Memory B cell (primary cell): ENCODE measurements around the gene FHL1.

Experiments
- ATAC-seq: fragments of 150-1000 bp; cut with Tn5 transposase; 2 replicates; pipeline ENCODE4 v1.10.0; 2021; ENCODE audit warnings: low read depth, mild to moderate bottlenecking, moderate library complexity
- DNase-seq, 2 donors: peaks; one replicate each; pipeline ENCODE4 v3.0.0; 2022; ENCODE audit warnings: low spot score in 2 of 2
- H3K27ac Mint-ChIP-seq: one replicate; pipeline ENCODE4 v1.8.0; 2022; ENCODE audit warnings: mild to moderate bottlenecking, moderate library complexity, mixed read lengths
- H3K27me3 Mint-ChIP-seq: one replicate; pipeline ENCODE4 v1.8.0; 2022; ENCODE audit warnings: mixed read lengths
- H3K36me3 Mint-ChIP-seq: one replicate; pipeline ENCODE4 v1.8.0; 2022; ENCODE audit warnings: mild to moderate bottlenecking, mixed read lengths
- H3K4me1 Mint-ChIP-seq: one replicate; pipeline ENCODE4 v1.8.0; 2022; ENCODE audit warnings: mixed read lengths
- H3K4me3 Mint-ChIP-seq: one replicate; pipeline ENCODE4 v1.8.0; 2022; ENCODE audit warnings: mild to moderate bottlenecking, moderate library complexity, mixed read lengths
- H3K9me3 Mint-ChIP-seq: one replicate; pipeline ENCODE4 v1.8.0; 2022; ENCODE audit warnings: mixed read lengths

FHL1 gene

DNA sequence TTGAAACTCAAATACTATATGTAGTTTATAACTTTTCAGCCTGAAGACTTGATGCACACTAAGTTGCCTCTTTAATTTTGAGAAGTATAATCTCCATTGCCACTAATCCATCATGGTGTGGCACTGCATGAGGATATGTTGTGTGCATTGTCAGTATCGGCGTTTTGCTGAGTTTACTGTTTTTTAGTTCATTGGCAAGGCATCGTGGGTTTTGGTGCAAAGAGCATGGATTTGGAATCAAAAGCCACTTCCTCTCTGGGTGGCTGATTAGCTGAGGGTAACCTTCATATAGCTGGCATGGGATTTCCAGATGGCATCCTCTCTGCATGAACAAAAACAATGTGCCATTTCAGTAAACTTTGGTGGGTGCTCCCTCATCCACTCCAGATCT, 38.7 kb downstream of the FHL1 start:
- Mint-ChIP-seq H3K4me3 (no peak overlapping the region), H3K27ac (no peak overlapping the region), H3K9me3 (no peaks in the 10 kb centered on the region), H3K36me3 (peaks cover 2% of the 10 kb centered on the region), H3K27me3 (no peaks in the 10 kb centered on the region), H3K4me1 (no peaks in the 10 kb centered on the region)
- ATAC-seq (no peak), DNase-seq (no peak)

DNA sequence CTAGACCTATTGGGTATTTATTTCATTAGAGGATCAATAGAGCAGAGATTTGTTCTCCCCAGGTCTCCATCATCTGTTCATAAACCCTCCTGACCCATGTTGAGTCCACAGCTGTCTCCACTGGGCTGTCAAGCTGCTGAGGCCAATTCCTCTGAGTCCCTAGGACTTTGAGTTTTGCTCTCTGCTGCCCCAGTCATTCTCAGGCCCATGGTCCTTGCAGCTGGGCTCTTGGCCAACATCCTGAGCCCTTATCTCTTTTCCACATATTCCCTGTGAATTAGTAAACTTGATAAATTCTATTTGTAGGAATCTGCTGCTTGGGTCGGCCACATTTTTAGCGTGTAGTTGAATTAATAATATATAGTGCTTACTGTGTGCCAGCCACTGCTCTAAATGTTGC, 41.9 kb downstream of the FHL1 start:
- H3K4me3 Mint-ChIP-seq, result no peak overlapping the region
- no peak for ATAC-seq
- H3K4me1 Mint-ChIP-seq, result peaks cover 15% of the 10 kb centered on the region
- H3K27me3 Mint-ChIP-seq, result no peaks in the 10 kb centered on the region
- H3K27ac Mint-ChIP-seq, result no peak overlapping the region
- H3K36me3 Mint-ChIP-seq, result peaks cover 2% of the 10 kb centered on the region
- no peaks in the 10 kb centered on the region for H3K9me3 Mint-ChIP-seq
- DNase-seq, result no peak

DNA sequence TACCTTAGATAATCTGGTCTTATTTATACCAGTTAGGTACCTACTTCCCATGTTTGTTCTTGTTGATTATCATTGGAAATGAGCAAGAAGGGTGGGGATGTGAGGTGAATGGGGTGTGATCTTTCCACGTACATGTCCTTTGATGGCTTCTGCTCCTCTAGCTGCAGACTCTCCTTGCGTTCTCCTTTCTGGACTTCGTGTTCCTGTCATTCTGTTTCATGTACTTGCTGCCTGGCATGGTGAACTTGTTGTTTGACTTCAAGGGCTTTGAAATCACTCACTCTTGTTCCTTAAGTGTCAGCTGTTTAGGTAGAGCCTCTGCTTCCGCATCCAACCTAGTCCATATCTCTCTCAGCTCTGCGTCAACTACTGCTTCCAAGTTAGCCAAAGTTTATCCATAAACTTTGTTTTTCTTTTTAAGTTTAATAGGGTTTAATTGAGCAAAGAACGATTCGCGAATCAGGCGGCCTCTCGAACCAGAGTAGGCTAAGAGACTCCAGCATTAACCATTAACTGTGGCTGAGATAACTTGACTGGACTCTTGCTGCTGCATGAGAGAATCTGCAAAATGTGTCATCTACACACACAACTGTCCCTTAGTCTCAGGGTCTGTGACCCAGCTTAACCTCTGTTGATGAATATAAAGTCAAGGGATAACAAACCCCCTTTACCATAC, 42.8 kb downstream of the FHL1 start:
- H3K27ac Mint-ChIP-seq, result no peak overlapping the region
- H3K9me3 Mint-ChIP-seq, result no peaks in the 10 kb centered on the region
- no peak overlapping the region for H3K4me3 Mint-ChIP-seq
- no peaks in the 10 kb centered on the region for H3K27me3 Mint-ChIP-seq
- H3K4me1 Mint-ChIP-seq, result peaks cover 15% of the 10 kb centered on the region
- ATAC-seq (no peak), DNase-seq (no peak)
- H3K36me3 Mint-ChIP-seq, result peaks cover 2% of the 10 kb centered on the region

DNA sequence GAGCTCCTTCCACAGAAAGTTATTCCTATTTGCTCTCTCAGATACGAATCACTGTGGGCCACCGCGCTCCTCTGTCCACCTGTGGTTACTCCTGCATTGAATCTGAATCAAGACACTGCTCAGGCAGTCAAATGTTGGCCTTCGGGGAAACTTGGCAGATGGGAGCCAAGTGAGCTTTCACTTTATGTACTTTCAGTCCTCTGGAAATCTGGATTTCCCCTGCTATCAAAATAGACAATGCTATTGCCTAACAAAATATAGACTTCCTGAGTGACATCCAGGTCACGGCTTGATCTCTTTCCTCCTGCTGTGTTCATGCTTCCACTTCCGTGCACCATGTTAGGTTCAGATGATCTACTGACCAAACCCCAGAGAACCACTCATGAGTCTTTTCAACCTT, 43.8 kb downstream of the FHL1 start:
- Mint-ChIP-seq H3K27me3 (no peaks in the 10 kb centered on the region), H3K9me3 (no peaks in the 10 kb centered on the region), H3K27ac (no peak overlapping the region), H3K36me3 (peaks cover 2% of the 10 kb centered on the region), H3K4me1 (peaks cover 15% of the 10 kb centered on the region), H3K4me3 (no peak overlapping the region)
- ATAC-seq (no peak), DNase-seq (no peak)

DNA sequence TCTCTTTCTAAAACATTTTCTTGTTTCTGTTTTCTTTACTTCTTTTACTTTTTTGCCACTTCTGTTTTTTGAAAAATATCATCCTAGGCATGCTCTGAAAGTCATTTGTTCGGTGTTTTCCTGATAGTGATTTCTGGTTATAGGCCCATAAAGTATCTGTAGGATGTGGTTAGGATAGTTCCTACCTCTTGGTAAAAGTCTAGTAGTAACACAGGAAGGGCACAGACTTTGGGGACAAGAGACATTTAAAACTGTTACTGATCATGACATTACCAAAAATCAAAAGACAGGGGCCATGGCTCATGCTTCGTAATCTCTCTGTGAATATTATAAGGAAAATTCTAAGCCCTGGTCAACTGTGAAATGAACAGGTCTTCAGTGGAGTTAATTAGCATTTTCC, 44.8 kb downstream of the FHL1 start:
- DNase-seq (no peak), ATAC-seq (no peak)
- Mint-ChIP-seq H3K4me1 (peaks cover 15% of the 10 kb centered on the region), H3K27me3 (no peaks in the 10 kb centered on the region), H3K27ac (no peak overlapping the region), H3K4me3 (no peak overlapping the region), H3K9me3 (no peaks in the 10 kb centered on the region), H3K36me3 (peaks cover 2% of the 10 kb centered on the region)

DNA sequence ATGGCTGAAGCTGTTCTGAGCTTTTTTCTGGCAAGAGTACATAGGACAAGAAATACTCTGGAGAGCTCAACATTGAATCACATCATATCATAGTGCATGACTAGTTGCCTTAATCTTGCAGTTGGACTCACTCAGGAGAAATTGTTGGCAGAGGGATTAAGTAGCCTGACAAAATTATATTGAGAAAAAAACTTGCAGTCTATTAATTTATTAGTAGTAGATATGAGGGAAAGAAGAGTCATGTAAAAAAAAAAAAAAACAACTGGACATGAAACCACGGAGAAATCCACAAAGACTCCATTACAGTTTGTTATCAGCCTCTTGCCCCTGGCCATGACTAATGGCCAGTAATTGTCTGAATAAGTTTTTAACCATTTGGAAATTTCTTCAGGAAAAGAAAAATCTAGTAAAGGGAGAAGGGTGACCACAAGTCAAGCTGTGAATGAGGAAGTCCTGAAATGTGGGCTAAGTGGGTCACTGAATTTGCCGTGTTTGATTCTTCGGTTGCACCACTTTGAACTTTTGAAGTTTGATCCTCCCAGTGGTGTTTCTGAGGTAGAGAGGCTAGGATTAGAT, 45.6 kb downstream of the FHL1 start:
- ATAC-seq (no peak), DNase-seq (no peak)
- Mint-ChIP-seq H3K4me3 (no peak overlapping the region), H3K27me3 (no peaks in the 10 kb centered on the region), H3K36me3 (peaks cover 2% of the 10 kb centered on the region), H3K9me3 (no peaks in the 10 kb centered on the region), H3K4me1 (peaks cover 15% of the 10 kb centered on the region), H3K27ac (no peak overlapping the region)

DNA sequence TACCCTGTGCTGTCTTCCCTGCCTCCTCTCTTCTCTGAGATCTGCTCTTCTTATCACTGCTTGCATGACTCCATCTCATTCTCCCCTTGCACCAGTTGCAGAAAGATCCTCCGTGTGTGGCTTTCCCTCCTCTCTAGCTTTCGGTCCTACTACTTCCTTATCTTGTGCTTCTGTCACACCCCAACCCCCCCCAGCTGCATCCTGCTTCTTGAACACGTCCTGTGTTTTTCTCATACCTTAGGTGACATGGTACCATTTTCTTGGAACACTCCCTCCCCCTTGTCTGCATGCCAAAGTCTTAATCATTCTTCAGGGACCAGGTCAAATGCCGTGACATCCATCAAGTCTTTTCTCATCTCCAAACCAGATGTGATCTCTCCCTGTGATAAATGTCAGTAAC, 46.4 kb downstream of the FHL1 start:
- H3K27ac Mint-ChIP-seq, result no peak overlapping the region
- no peaks in the 10 kb centered on the region for H3K9me3 Mint-ChIP-seq
- peaks cover 2% of the 10 kb centered on the region for H3K36me3 Mint-ChIP-seq
- ATAC-seq, result peak; percentile 74
- no peaks in the 10 kb centered on the region for H3K27me3 Mint-ChIP-seq
- DNase-seq, result no peak
- H3K4me1 Mint-ChIP-seq, result peaks cover 15% of the 10 kb centered on the region
- peak overlapping the region; percentile 73 for H3K4me3 Mint-ChIP-seq

DNA sequence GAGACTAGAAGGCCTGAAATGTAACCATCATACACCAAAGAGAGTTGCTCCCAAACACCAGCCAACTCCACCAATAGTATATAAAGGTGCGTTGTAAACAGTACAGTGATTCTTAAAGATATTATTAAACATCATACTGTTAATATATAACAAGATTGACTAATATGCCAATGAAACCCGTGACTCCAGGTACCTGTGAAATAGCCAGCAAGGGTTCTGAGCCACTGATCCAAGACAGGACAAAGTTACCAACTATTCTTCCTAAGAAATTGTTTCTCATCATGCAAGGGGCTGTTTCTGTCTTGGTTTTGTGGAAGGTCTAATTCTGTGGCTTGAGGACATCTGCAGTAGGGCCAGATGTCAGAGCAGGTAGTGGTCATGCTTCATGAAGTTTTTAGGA, 47.2 kb downstream of the FHL1 start:
- DNase-seq (no peak), ATAC-seq (no peak)
- no peaks in the 10 kb centered on the region for H3K9me3 Mint-ChIP-seq
- H3K27me3 Mint-ChIP-seq, result no peaks in the 10 kb centered on the region
- no peak overlapping the region for H3K27ac Mint-ChIP-seq
- H3K36me3 Mint-ChIP-seq, result peaks cover 2% of the 10 kb centered on the region
- no peak overlapping the region for H3K4me3 Mint-ChIP-seq
- H3K4me1 Mint-ChIP-seq, result peaks cover 15% of the 10 kb centered on the region

DNA sequence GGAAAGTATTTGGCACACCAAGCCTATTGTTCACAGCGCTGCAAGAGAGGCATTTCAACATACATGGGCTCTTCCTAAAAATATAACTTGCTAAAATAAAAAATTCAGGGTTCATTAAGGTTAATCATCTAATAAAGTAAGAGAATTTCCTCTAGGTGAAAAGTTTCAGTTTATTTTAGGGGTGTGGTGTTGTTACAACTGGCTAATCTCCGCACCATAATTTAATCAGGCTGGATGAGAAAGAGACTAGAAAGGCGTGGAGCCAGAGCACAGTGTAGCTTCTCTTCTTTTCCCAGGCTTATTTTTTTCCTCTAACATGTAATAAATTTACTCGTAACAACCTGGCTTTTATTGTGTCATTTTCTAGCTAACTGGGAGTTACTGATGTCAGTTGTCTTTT, 47.9 kb downstream of the FHL1 start:
- no peaks in the 10 kb centered on the region for H3K36me3 Mint-ChIP-seq
- H3K4me1 Mint-ChIP-seq, result peaks cover 15% of the 10 kb centered on the region
- ATAC-seq (no peak), DNase-seq (no peak)
- H3K9me3 Mint-ChIP-seq, result no peaks in the 10 kb centered on the region
- no peak overlapping the region for H3K27ac Mint-ChIP-seq
- H3K27me3 Mint-ChIP-seq, result no peaks in the 10 kb centered on the region
- no peak overlapping the region for H3K4me3 Mint-ChIP-seq

DNA sequence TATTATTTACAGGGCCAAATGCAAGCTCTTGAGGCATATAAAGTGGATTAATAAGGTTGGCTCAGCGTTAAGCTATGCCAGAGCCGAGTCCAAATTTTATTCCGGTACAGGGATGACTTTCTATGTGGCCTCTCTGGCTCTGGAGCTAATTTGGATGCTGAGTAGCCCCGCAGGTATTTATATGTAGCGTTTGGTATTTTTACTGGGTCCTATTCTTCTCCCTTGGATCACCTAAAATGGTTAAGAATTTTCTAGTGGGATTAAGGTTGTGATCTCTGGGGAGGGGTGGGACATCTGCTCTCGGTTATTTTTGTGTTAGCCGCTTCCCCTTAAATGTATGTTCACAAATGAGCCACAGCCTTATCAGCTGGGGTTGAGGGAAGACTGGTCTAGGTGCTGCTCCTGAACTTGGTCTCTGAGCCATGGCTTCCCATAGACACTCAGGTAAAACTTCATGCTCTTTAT, 49.4 kb downstream of the FHL1 start:
- Mint-ChIP-seq H3K4me1 (peaks cover 11% of the 10 kb centered on the region), H3K27ac (no peak overlapping the region), H3K27me3 (no peaks in the 10 kb centered on the region), H3K4me3 (no peak overlapping the region), H3K36me3 (no peaks in the 10 kb centered on the region), H3K9me3 (no peaks in the 10 kb centered on the region)
- ATAC-seq (no peak), DNase-seq (no peak)

DNA sequence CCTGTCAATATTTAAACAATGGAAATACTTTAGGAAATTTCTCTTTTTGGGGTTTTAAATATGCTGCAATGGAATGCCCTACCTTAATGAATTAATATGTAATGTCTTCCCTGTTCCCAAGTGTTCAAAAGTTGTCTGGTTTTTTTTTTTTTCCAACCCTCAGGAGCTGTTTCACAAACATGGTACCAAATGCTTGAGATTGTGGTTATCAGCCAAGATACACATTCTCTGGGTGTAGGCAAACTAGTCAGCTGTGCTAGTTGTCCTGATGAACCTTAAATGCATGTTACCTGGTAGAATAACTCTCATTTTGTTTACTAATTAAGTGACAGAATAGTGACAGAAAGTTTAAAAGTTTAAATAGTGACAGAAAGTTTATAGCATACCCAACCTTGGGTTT, 50.7 kb downstream of the FHL1 start:
- DNase-seq (no peak), ATAC-seq (no peak)
- Mint-ChIP-seq H3K27ac (no peak overlapping the region), H3K4me3 (no peak overlapping the region), H3K36me3 (no peaks in the 10 kb centered on the region), H3K27me3 (no peaks in the 10 kb centered on the region), H3K4me1 (peaks cover 8% of the 10 kb centered on the region), H3K9me3 (no peaks in the 10 kb centered on the region)

DNA sequence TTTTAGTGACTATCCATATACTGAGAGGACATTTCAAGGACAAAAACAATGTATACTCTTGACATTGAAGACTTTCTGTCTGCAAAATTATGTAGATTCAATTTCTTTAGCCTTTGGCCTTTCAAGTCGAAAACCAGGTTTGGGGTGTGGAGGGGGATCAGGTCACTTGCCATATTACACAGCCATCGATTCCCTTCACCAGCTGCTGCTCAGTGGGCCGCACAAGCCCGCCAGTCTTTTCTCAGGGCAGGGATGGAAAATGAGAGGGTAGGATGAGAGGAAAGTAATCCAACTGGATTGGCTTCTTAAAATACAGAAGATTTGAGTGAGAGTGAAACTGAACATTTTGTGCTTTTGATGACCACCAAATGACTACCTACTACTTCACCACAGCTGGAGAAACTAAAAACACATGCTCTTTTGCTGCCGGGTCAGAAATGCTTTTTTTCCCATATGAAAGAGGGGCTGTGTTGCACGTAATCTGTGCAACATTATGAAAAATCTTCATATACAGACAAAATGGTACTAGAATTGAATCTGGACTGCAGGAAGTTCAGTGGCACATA, 51.4 kb downstream of the FHL1 start:
- Mint-ChIP-seq H3K4me1 (peaks cover 4% of the 10 kb centered on the region), H3K9me3 (no peaks in the 10 kb centered on the region), H3K27ac (no peak overlapping the region), H3K36me3 (no peaks in the 10 kb centered on the region), H3K27me3 (no peaks in the 10 kb centered on the region), H3K4me3 (no peak overlapping the region)
- ATAC-seq (no peak), DNase-seq (no peak)

DNA sequence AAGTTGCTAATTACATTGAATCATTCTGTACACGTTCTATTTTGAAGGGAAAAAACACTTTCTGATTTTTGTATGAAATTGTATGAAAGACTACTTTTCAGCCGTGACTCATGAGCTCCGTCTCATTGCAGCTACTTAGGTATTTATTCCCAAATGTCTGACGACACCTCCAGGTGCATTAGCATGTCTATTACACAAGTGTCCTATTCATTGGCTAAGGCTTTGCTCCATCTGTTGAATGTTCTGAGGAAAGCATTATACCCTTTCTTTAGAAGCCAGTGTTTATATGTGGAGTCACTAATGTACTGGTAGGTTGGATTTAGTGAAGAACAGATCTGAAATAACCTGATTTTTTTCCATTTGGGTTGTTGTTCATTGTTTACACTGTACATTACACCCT, 52.0 kb downstream of the FHL1 start:
- peaks cover under 1% of the 10 kb centered on the region for H3K4me1 Mint-ChIP-seq
- no peaks in the 10 kb centered on the region for H3K9me3 Mint-ChIP-seq
- H3K36me3 Mint-ChIP-seq, result no peaks in the 10 kb centered on the region
- H3K4me3 Mint-ChIP-seq, result no peak overlapping the region
- DNase-seq (no peak), ATAC-seq (no peak)
- H3K27me3 Mint-ChIP-seq, result no peaks in the 10 kb centered on the region
- no peak overlapping the region for H3K27ac Mint-ChIP-seq

DNA sequence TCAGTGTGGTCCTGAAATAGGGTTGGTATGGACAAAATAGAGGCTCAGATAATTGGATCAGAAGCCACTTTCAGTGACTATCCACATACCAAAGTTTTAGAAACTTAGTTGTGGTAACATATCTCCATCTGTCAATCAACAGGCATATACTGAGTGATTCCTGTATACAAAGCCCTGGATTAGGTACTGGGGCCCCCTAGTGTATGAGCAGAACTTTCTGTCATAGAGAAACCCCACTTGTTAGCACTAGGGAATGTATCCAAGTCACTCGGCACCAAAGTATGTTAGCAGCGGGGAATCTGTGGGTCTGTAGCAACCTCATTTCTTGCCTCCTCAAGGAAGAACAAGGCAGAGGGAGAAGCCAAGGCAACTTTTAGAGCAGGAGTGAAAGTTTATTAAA, 53.1 kb downstream of the FHL1 start:
- peaks cover 5% of the 10 kb centered on the region for H3K4me1 Mint-ChIP-seq
- ATAC-seq, result no peak

DNA sequence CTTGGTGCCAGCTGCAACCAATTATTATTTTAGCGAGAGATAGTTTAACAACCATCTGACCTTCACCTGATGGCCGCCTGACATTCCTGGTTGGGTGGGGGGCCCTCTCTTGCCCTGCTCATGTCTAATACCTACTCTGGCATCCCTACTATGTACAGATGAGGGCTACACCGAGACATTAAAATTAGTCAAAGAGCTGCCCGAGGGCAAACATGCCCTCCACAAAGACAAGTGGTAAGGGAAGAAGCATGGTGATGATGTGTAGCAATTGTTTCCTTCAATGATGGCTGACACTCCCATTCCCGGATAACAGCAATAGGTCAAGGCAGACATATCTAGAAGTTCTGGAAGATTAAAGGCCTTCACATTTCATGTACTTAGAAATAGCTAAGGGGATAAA, 54.3 kb downstream of the FHL1 start:
- DNase-seq, result no peak
- Mint-ChIP-seq H3K4me3 (no peak overlapping the region), H3K36me3 (no peaks in the 10 kb centered on the region), H3K9me3 (no peaks in the 10 kb centered on the region), H3K27ac (no peak overlapping the region), H3K27me3 (no peaks in the 10 kb centered on the region), H3K4me1 (peaks cover 5% of the 10 kb centered on the region)
- no peak for ATAC-seq

More for the DNA sequence above, 53.1 kb downstream of the FHL1 start:
- Mint-ChIP-seq H3K4me3 (no peak overlapping the region), H3K9me3 (no peaks in the 10 kb centered on the region), H3K27me3 (no peaks in the 10 kb centered on the region), H3K36me3 (no peaks in the 10 kb centered on the region), H3K27ac (no peak overlapping the region)
- no peak for DNase-seq
